GM19351 (cell line): ENCODE results near the gene ATP10B.

Experiments used
- ATAC-seq: cut with Tn5 transposase; IDR thresholded peaks from one replicate; pipeline ENCODE4 v1.9.1; 2021; ENCODE audit warnings: mild to moderate bottlenecking, moderate library complexity; ENCODE audit not compliant: unreplicated experiment

ATP10B gene

DNA sequence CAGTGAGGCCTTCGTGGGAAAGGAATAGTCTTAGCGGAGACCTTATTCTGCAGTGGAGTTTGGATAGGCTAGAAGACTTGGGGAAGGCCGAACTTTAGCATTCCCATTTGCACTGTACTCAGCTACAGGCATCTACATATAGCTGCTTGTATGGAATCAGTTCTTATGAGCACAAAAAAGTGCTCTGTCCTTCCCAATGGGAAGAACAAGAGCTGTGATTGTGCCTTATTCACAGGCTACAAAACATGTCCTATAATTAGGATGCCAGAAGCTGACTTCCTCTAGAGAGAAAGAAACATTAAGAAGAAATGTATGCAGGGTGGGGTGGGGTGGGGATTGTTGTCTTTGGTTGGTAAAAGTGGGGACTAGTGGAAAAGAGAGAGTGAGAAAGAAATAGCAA, 154.7 kb downstream of the ATP10B start:
- ATAC-seq = no peak

DNA sequence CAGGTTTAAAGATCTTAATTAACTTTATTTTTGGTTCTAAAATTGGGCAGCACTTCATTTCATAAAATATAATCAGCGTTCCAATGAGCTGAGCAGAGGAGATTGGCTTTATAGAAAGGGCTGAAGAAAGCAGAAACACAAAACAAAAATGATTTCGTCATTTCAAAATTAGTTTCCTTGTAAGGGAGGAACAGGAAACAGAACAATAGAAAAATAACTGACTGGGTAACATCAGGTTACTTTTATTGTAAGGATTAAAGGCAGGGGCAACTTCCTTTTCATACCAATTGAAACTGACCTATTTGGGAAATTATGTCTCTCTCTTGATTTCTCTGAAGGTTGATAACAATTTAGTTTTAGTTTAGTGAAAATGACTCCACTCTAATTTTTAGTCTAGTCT, 157.1 kb downstream of the ATP10B start:
- ATAC-seq = no peak

DNA sequence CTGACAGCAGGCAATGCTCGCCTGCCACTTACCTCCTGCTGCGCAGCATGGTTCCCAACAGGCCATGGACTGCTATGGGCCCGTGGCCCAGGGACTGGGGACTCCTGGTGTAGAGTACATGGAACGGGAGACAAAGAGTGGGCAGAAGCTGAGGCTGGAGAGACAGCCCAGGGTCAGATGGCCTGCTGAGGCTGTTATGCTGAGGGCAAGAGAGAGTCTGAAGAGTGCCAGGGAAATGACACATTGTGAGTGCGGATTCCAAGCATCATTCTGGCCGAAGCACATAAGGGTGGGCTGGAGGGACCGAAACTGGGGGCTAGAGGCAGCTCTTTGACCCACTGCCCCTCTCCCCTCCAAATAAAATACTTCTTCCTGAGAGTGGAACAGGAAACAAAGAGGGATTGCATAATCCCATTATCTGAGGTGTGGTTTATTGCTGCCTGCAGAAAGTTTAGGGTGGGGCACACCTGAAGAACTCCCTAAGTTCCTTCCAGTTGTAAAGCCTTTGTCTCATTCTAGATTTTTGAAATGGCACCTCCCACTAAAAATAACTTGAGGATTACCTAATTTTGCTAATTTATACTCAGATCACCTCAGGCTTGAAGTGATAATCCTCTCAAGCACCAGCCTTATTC, 158.1 kb downstream of the ATP10B start:
- ATAC-seq = no peak

DNA sequence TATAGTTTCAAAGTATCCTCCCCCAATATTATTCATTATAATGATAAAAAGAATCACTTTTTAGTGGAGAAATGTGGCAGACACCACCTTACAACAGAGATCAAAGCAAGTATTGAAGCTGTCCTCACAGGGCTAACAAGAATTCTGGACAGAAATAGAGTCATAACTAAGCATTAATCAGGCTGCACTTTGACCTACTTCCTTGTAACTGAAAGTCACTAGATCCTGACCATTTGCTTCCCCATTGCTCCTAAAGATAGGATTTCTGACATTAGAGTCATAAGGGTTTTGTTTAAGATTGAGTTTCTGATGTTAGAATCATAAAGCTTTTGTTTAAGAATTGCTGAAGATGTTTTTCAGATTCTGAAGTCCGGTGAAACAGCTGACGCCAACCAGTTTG, 159.7 kb downstream of the ATP10B start:
- no peak for ATAC-seq

DNA sequence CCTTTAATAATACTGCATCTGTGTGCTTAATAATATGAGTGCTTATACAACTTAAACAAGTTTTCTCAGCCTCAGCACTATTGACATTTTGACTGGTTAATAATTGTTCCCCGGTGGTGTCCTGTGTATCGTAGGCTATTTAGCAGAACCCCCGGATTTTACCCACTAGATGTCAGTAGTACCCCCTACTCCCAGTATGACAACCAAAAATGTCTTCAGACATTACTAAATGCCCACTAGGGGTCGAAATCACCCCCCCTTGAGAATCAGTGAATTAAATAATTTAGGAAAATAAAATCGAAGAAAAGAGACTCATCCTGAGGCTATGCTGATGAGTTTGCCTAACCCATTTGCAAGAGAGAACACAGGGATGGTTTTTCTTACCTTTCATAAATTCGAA, 166.3 kb downstream of the ATP10B start:
- ATAC-seq = peak; percentile 88

DNA sequence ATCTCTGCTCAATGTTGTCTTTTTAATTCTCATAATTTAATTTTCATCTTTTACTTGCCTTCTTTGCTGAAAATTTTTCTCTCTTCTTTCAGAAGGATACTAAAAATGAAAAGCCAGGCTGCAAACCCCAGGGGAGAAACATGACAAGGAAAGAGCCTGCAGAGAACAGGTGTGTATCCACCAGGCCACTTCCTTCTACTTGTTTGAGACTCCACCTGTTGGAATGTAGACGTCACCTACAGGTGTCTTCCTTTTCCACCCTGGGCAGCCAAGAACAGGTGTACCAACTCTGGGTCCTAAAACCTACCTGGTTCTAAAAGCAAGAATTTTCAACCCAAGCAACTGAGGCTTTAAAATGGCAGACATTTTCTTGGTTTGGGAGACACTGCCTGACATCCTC, 166.8 kb downstream of the ATP10B start:
- ATAC-seq = no peak

DNA sequence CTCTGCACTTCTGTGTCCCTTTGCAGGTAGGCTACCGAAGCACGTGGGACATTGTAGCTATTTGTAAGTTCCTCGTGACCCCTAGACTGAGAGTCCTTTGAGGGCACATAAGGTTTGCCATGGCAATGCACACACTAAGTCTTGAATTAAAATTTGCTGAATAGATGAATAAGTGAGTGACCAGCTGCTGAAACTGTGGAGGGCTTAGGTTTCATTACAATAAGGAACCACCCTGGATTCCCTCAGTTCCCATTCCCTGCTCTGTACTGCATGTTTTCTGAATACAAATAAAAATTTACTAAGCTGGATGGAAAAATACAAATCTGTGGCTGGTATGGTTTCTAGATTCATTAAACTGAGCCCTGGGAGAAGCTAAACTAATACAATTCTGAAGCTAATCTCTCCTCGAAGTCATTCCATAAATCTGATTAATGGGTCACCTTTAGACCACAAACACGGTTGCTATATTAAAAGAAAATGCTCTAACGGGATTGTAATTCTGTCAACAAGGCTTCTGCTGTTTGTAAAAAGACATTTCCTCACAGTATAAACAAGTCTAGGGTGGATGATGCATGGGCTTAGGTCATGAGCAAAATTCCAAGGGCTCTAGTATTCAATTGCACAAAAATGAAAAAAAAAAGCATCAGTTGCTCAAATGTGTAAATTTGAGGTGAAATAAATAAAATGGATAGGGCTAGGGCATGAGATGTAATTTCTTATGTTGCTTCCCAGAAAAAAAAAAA, 172.3 kb downstream of the ATP10B start:
- ATAC-seq = no peak

DNA sequence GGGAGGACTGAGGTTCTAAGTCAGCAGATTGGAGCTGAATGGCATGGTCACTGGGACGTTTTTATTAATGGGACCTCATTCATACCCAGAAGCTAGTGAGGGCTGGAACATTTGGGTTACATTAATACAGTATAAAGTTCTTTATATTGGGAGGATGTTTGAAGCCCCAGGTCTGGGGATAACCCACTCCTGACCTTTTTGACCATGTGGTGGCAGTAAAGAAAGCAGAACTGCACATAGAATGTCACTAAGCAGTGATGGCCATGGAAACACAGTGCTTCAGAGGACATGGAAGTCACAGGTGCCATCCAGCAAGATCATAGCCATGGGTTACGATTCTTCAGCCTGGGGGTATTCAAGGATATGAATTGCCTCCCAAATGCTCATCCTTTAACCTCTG, 176.0 kb downstream of the ATP10B start:
- peak; percentile 58 for ATAC-seq

DNA sequence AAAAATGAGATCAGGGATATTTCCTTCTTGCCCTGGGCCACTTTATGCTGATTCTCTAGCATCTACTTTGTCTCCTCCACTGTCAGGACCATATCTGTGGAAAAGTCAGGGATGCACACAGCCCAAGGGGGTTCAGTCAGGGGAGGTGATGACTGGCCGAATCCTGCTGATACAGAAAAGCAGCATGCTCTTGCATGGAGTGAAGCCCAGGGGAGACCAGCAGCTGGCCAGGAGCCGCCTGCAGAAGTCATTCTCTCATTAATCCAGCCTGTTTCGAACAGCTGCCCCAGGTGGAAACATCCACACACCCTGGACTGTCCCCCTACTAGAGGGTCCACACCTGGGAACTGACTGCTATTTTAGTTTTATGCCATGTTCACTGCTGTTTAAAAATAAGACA, 177.1 kb downstream of the ATP10B start:
- no peak for ATAC-seq

DNA sequence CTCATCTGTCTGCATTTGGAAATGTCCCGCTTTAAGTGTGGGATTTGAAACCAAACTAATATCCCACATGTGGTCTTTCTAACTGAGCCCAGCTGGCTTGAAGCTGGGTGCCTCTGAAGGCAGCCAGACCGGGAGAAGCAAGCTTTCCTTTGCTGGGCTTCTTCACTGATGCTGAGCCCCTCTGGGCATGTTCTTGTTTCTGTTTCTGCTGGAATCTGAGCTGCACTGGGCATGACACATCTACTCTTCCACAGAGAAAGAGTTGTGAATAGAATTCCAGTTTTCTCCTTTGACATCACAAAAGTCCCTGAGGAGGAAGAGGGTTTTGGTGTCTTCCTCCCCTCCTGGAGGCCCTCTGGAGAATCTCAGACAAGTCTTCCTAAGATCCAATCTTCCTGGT, 179.5 kb downstream of the ATP10B start:
- ATAC-seq = no peak

DNA sequence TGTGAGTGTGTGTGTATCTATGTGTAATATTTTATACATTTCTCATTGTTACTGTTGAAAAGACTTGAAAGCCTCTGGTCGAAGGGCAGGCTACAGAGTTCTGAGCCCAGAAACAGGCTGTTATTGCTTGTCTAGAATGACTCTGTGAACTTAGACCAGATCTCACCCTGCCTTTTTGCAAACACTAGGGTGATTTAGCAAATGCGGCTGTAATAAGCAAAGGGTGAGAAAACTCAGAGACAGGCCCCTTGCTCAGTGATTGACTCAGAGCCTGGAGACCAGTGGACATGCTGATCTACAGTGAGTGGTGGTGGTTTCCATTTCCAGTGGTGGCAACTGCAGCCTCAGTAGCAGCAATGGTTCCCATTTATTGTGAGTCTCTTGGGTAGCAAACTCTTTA, 183.7 kb downstream of the ATP10B start:
- no peak for ATAC-seq

DNA sequence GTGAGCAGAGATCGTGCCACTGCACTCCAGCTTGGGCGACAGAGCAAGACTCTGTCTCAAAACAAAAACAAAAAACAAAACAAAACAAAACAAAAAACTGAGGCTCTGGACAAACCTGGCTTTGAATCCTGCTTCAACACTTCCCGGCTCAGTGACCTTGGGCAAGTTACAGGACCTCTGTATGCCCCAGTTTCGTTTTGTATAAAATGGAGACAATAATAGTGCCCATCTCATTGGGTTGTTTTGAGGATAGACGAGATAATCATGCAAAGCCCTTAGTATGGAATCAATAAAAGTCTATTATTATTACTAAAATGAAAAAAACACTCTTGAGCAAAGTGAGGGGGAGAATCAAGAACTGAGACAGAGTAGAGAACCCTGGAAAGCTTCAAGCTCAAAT, 184.9 kb downstream of the ATP10B start:
- ATAC-seq = no peak

DNA sequence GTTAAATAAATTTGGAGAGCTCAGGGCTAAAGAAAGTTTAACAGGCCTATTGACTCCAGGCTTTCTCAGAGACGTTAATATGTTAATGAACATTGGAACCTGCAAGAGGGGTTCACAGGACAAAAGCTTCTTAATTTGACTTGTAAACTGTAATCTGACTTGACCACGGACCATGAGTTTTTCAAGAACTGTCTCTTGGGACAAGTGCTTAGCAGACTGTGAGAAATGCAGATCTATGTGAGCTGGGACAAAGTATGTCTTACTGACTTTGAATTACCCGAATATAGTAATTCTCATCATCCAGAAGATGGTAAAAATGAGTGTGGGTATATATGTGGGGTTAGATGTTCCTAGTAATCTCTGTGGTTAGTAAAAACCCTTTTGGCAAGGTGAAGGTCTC, 186.6 kb downstream of the ATP10B start:
- no peak for ATAC-seq

DNA sequence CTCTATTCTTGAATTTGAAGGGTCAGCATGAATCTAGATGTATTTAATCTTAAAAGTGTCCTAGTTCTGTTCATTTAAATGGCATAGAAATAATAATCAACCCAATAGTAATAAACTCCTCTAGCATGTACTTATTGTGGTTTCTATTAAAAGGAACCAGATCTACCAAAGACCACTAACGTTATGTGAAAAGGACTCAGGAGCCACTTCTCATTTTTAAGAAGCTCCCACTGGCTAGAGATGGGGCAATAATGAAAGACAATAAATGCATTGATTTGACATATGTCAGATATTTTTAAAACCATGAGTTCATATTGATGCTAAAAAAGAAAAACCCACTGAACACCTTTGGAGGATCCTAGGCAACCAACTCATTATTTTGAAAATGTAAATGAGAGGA, 191.9 kb downstream of the ATP10B start:
- ATAC-seq = no peak

DNA sequence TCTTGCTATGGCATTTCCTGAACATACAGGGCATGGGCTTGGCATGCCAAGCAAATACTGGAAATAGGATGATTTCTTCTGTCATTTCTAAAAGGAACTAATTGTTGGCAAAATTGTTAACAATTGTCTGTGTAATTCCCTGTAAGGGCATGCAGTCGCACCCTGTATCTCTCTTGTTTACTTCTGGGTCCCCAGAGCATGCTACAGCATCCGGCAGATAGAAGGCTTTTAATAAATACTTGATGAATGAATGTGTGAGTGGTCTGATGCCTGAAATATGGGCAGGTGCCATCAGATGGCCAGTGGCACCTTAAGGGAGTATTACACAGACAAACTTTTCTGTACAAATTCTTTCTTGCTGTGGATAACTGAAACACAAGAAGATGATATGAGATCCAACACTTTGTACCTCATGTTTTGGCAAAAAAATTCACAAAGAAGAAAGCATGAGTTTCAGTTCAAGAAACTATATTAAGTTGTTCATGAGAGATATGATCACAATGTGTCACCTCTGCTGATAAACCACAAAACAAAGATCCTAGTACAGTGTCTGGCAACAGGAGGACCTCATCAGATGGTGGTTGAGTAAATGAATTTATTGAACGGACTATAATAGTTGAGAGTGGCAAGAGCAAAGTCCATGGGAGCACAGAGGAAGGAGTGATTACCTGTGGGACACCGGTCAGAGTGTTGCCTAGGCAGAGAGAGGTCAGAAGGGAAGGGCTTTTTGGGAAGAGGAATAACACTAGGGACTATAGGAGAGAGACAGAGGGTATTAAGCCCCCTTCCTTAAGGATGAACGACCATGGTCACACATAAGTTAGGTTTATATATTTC, 194.2 kb downstream of the ATP10B start:
- ATAC-seq = no peak

DNA sequence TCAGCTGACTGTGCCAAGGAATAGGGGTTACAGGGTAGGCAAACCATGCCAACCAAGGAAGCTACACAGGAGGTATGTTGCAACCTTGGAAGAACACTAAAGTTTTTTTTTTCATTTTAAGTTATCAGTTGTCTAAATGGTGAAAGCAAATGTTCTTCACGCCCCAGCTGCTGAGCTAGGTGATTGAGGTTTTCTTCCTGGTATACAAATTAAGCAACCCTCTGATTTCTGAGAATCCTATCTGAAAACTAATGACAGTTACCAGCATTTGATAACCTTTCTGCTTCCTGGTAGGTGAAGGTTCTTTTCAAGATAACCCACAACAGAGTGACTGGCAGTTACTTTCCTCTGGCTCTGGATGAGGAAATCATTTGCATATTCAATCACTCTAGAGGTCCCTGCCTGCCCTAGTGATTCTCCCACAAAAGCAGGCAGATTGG, 194.9 kb downstream of the ATP10B start:
- no peak for ATAC-seq

DNA sequence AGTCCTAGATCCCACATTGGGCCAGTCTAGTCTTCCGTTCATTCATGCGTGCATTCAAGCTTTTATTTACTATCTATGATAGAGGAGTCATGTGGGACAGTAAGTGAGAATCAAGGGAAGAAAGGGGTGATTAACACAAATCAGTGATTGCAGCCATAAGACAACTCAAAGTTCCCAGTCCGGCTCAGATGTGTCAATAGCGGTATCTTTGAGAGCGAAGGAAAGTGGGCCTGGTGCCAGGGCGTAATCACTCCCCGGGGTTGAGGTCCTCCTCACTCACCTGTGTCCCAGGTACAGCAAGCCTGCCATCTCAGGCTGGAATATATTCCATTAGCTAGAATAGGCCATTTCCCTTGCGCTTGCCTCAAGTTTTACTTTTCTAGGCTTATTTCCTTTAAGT, 196.3 kb downstream of the ATP10B start:
- ATAC-seq = no peak

DNA sequence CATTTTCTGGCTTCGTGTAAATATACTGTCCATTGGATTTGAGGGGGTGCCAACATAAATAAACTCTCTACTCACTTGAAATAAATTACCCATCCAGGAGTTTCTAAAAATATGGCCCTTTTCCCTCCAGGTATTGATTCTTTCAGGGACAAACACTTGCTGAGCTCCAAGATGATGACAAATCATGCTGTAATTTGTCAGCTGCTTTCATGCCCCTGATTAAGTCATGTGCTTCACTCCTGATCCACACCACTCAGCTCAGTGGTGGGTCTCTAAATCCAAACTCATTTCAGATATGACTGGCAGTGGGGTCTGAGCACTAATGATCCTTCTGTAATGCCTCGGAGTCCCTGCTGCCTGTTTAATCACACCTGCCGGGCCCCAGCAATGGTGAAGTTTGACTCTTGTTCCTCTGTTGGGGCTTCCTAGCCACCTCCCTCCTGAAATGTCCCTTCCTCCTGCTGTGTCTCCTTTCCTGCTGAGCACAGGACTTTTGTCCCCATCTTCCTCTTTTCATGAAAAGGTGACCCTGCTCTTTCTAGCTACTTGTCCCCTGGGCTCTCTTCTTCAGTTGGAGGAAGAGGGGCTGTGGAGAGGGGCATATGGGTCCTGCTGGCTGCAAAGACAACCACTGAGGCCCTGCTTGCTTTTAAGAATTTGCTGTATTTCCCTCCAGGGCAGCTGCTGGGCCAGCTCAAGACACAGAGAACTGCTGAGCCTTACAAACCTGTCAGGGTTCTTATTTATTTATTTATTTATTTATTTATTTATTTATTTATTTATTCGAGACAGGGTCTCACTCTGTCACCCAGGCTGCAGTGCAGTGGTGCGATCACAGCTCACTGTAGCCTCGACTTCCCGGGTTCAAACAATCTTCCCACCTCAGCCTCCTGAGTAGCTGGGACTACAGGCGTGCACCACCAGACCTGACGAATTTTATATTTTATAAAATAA, 200.0 kb downstream of the ATP10B start:
- no peak for ATAC-seq

DNA sequence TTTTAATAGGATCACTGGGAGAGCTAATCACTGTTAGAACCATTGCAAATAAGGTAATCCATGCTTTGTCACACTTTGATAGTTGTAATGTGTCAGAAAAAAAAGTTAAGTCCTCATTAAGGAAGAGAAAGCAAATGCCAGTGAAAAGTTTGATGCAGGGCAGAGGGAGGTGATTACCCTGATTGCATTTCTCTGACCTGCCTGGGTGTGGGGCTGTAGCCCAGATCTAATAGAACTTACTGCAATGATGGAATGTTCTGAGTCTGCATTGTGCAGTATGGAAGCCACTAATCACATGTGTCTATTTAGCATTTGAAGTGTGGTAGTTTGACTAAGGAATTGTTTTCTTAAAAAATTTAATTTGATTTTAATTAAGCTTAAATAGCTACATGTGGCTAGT, 202.7 kb downstream of the ATP10B start:
- peak; percentile 82 for ATAC-seq

DNA sequence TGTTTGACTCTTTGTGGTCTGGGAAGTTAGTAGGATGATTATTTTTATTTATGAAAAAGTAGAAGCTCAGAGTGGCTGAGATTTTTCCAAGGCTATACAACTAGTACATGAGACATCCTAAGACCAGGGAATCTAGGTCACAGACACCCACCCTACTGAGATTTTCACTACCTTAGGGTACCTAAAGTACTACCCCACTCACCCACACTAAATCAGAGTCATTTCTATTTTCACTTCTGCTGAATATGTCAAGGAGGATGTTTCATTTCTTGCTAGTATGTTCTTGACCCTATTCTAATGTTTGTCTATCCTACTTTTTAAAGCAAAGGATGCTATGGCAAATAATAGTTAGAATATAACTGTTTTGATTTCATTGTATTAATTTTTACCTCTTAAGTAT, 206.0 kb downstream of the ATP10B start:
- ATAC-seq = peak; percentile 45
